HCEC 1CT (cell line): ENCODE measurements around the gene SLC25A46.
A peak's percentile ranks its signal among the peaks of the same experiment; 100 is the strongest.
"Not testable (repeated sequence)": the region's sequence is repeated elsewhere in the genome, so short reads cannot be mapped to it uniquely, and the experiment has no call there.

Experiments
- DNase-seq: peaks from one replicate; pipeline ENCODE4 v3.0.0-alpha.2; 2017

Gene SLC25A46

GRCh38 chr5:110738812-110739651 lies at the start of gene SLC25A46:
Gene SLC25A46, plus strand, starts transcription at chr5:110739007. Its CDS starts 113 bp downstream, at chr5:110739120.
- peak; percentile 88 for DNase-seq

DNA sequence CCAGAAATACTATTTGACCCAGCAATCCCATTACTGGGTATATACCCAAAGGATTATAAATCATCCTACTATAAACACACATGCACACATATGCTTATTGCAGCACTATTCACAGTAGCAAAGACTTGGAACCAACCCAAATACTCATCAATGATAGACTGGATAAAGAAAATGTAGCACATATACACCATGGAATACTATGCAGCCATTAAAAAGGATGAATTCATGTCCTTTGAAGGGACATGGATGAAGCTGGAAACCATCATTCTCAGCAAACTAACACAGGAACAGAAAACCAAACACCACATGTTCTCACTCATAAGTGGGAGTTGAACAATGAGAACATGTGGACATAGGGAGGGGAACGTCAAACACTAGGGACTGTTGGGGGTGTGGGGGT lies 48.2 kb upstream of the SLC25A46 start:
- not testable (repeated sequence) for DNase-seq

DNA sequence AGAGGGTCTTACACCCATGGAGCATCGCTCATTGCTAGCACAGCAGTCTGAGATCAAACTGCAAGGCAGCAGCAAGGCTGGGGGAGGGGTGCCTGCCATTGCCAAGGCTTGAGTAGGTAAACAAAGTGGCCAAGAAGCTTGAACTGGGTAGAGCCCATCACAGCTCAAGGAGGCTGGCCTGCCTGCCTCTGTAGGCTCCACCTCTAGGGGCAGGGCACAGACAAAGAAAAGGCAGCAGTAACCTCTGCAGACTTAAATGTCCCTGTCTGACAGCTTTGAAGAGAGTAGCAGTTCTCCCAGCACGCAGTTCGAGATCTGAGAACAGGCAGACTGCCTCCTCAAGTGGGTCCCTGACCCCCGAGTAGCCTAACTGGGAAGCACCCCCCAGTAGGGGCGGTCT lies 46.1 kb upstream of the SLC25A46 start:
- not testable (repeated sequence) for DNase-seq

GRCh38 chr5:110702300-110702699 lies 36.5 kb upstream of the SLC25A46 start:
- DNase-seq = no peak

- no peak for DNase-seq
Observed at GRCh38 chr5:110702704-110703103, 36.1 kb upstream of the SLC25A46 start.

DNA sequence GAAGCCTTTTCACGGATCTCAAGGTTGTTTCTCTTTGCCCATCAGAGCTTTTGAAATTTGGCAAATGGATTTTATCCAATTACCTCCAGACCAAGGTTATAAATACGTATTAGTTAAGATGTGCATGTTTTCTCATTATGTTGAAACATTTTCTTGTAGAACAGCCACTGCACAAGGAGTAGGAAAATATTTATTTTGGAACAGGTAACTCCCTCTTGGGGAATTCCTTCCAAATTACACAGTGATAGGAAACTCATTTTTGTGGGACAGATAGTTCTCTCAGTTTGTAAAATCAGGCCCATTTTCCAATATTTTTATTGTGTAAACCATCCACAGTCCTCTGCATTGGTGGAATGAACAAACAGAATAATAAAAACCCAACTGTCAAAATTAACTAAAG lies 35.3 kb upstream of the SLC25A46 start:
- DNase-seq = no peak

- no peak for DNase-seq
Observed at GRCh38 chr5:110705349-110705748, 33.5 kb upstream of the SLC25A46 start.

GRCh38 chr5:110707260-110707844 lies 31.5 kb upstream of the SLC25A46 start:
- DNase-seq = no peak

DNA sequence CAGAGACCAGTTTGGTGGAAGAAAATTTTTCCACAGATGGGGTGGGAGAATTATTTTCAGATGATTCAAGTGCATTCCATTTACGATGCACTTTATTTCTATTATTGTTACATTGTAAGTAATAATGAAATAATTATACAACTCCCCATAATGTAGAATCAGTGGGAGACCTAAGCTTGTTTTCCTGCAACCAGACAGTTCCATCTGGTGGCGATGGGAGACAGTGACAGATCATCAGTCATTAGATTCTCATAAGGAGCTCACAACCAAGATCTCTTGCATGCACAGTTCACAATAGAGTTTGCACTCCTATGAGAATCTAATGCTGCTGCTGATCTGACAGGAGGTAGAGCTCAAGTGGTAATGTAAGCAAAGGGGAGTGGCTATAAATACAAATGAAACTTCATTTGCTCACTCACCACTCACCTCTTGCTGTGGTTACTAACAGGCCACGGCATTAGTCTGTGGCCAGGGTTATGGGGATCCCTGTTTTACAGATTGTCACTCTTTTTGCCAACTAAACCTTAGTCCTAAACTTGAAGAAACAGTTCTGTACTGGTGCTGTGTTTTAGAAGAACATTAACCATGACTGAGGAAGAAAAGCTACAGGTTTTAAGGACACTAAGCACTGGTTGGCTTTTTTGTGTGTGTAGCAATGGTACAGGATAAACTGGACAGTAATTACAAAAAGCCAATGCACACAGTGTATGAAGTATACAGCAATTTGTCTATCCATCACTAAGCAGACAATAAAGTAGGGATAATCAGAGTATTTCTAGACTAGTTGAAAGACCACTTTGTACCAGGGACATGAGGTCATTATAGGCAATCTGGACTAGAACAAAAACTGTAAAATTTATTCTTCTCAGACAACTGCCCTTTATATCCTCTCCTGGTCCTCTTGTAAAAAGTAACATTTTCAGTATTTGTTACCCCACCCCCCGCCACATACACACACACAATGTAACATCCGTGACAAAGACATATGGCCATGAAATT lies 22.3 kb upstream of the SLC25A46 start:
- DNase-seq = peak; percentile 14

- DNase-seq = peak; percentile 31
Observed at GRCh38 chr5:110718311-110718710, 20.5 kb upstream of the SLC25A46 start.

- peak; percentile 59 for DNase-seq
Observed at GRCh38 chr5:110726249-110727024, 12.4 kb upstream of the SLC25A46 start, which contains the start of gene TMEM232. Gene TMEM232, minus strand, starts transcription at chr5:110726671. Its CDS starts 59,319 bp downstream, at chr5:110667352.

GRCh38 chr5:110727025-110727314 lies 11.8 kb upstream of the SLC25A46 start:
- no peak for DNase-seq

DNA sequence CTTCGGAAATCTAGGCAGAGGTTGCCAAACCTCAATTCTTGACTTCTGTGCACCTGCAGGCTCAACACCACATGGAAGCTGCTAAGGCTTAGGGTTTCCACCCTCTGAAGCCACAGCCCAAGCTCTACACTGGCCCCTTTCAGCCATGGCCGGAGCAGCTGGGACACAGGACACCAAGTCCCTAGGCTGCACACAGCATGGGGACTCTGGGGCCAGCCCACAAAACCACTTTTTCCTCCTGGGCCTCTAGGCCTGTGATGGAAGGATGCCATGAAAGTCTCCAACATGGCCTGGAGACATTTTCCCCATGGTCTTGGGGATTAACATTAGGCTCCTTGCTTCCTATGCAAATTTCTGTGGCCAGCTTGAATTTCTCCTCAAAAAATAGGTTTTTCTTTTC lies 7.3 kb upstream of the SLC25A46 start:
- not testable (repeated sequence) for DNase-seq

GRCh38 chr5:110734101-110734500 lies 4.7 kb upstream of the SLC25A46 start:
- DNase-seq = no peak

- DNase-seq = no peak
Observed at GRCh38 chr5:110735556-110735955, 3.3 kb upstream of the SLC25A46 start.

DNA sequence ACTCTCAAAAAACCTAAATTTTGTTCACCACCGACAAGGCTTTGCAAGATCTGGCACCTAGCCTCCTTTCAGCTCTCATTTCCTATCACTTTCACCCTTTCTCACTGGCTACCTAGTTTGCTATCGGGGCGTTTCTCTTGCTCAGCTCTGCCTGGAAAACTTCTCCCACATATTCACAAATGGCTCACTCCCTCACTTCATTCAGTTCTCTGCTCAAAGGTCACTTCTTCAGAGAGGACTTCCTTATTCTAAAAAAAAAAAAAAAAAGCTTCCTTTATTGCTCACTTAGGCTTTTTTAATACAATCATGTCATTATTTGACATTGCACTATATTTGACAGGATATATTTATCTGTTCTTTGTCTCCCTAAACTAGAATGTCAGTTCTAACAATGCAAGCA lies 2.1 kb upstream of the SLC25A46 start:
- no peak for DNase-seq

DNA sequence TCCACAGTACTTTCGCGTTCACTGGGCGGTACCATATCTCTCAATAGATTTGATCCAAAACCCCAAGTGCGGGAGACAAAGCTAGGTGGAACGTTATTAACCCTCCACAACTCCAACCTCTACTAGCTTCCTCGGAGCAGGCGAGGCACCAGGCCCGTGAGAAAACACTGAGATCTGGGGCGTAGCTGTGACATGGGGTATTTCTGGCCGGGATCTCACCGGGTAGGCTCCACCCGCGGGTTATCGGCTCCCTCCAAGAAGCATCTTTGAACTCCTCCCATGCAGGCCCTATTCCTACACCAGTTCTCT lies 350 bp upstream of the SLC25A46 start:
- DNase-seq = no peak

GRCh38 chr5:110751902-110752762 lies 13.3 kb downstream of the SLC25A46 start:
- DNase-seq = peak; percentile 61

DNA sequence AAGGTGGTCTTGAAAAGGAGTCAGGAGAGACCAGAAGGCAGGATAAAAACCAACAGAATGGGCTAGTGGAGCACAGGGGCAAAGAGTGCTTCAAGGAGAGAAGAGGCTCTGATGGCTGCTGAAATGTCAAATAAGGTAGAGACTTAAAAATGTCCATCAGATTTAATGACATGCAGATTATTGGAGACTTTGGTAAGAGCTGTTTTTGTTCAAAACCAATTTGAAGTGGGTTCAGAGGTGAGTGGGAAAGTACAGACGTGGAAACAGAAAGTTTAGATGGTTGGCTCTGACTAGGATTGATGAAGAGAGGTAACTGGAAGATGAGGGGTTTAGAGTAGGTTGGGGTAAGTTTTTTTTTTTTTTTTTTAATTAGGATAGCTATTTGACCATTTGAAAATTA lies 14.1 kb downstream of the SLC25A46 start:
- no peak for DNase-seq

DNA sequence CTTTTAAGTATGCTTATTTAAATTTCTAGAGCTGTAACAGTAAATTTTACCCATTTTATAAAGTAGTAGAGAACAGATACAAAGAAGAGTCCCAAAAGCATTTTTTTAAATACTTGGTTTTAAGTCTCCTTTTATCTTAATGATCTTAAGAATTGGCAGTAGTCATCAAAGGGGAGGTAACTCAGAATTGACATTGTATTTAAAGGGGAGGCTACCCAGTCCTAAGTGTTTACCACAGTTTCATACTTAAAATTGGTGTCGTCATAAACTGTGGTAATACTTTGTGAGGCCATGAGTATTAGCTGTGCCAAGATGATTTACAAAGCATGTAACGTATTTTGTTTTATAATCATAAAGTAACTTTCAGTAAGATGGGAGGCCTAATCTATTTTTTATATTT lies 14.8 kb downstream of the SLC25A46 start:
- DNase-seq = no peak

DNA sequence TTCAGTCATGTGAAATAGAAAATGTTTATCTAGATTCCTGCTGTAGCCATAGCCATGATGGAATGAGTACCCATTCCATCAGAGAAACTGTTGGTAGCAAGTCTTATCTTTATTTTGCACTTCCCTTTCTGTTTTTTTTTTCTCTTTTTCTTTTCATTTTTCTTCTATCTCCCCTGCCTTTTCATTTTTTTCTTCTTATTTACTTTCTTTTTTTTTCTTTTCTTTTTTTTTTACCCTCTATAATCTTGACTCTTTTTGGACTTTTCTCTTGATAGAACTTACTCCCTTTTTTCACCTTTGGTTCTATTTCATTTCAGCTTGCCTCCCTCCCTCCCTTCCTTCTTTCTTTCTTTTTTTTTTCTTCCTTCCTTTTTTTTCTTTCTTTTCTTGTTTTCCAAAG lies 15.4 kb downstream of the SLC25A46 start:
- no peak for DNase-seq
